Muscle layer of colon (tissue), 2 donors: ENCODE measurements around the gene STXBP5.

Source experiments
- H3K27ac ChIP-seq: one replicate; pipeline ENCODE4 v1.7.0; 2013; ENCODE audit warnings: low read depth, mild to moderate bottlenecking, low read length, moderate library complexity
- H3K27me3 ChIP-seq, 2 donors: one replicate each; pipeline ENCODE4 v1.7.0; 2013; ENCODE audit warnings: low read length in 2 of 2, mild to moderate bottlenecking in 2 of 2; ENCODE audit not compliant: insufficient read depth in 2 of 2, control insufficient read depth in 1 of 2
- H3K36me3 ChIP-seq: one replicate; pipeline ENCODE4 v1.7.0; 2013; ENCODE audit warnings: mild to moderate bottlenecking, low read length; ENCODE audit not compliant: insufficient read depth
- H3K4me1 ChIP-seq: one replicate; pipeline ENCODE4 v1.7.0; 2013; ENCODE audit warnings: mild to moderate bottlenecking, low read length; ENCODE audit not compliant: insufficient read depth
- H3K4me3 ChIP-seq, 2 donors: one replicate each; pipeline ENCODE4 v1.7.0; 2013; ENCODE audit warnings: low read length in 2 of 2, low read depth in 1 of 2, mild to moderate bottlenecking in 1 of 2, moderate library complexity in 1 of 2
- H3K9ac ChIP-seq: one replicate; pipeline ENCODE4 v1.7.0; 2013; ENCODE audit warnings: low read length
- H3K9me3 ChIP-seq: one replicate; pipeline ENCODE4 v1.7.0; 2013; ENCODE audit warnings: mild to moderate bottlenecking, low read length
- donor health status: abdominal sarcoma.
- donor health status: Adenocarcinoma of cecum.

The STXBP5 gene

DNA sequence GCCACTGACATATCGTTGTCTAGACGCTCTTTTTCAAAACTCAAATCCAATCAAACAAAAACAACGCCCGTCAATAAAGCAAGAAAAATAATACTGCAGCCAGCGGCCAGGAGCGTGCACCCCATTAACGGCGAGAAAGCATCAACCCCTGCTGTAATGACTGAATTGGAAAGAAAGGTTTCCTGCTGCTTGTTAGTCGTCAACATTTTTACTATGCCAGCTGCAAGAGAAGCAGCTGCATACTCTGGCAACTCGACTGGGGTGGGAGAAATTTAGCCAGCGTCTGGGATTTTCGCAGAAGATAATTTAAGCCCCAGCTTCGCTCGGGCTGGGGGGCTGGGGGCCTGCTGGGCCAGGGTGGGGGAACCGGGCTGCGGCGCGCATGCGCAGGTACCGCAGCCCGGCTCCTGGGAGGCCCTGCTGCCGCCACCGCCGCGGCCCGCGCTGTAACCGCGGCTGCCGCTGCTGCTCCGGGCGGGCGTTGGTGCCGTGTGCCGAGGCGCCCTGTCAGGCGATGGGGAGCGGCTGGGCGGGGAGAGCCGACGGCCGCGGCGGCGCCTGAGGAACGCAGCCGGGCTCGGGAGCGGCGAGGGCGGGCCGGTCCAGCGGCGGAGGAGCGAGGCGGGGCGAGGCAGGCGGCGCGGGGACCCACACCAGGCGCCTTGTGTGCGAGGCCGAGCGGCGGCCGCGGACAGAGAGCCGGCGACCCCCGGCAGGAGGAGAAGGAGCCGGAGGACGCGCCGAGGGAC lies 732 bp upstream of the STXBP5 start:
- Histone ChIP-seq H3K27ac (peak overlapping the region; percentile 84), H3K9ac (peak overlapping the region; percentile 88), H3K27me3 (no peaks in the 10 kb centered on the region), H3K4me3 (peak overlapping the region; percentile 87 to 93), H3K36me3 (no peaks in the 10 kb centered on the region), H3K4me1 (peaks cover 14% of the 10 kb centered on the region), H3K9me3 (no peaks in the 10 kb centered on the region)

DNA sequence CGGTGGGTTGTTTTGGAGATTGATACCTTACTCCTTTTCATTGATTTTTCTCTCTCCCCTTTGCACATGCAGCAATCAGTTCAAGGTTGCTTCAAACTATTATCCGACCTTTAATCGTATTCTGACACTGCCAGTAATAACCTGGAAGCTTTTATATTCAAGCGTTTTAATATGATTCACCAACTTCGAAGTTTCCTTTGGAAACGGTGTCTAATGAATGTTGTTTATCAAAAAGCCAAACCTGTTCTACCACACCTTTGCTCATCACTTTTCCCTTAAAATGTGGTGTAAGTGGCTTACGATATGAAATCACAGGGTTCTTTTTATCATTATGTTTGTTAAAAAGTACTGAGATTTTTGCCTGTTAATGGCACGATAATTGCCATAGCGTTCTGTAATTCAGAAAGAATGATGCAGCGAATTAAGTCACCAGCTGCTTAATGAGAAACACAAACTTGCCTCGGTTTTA lies 660 bp downstream of the STXBP5 start:
- Histone ChIP-seq H3K4me3 (peak overlapping the region; percentile 72 to 82), H3K9ac (peak overlapping the region; percentile 62), H3K9me3 (no peaks in the 10 kb centered on the region), H3K4me1 (peaks cover 14% of the 10 kb centered on the region), H3K27ac (peak overlapping the region; percentile 85), H3K27me3 (no peaks in the 10 kb centered on the region), H3K36me3 (no peaks in the 10 kb centered on the region)

- Histone ChIP-seq H3K4me3 (peak overlapping the region in 1 of 2 donors; percentile 24), H3K27ac (no peak overlapping the region), H3K4me1 (peaks cover 14% of the 10 kb centered on the region)
These were observed 1.7 kb downstream of the STXBP5 start for GRCh38 chr6:147205690-147206600.

GRCh38 chr6:147207351-147207750 lies 3.1 kb downstream of the STXBP5 start:
- Histone ChIP-seq H3K9me3 (no peaks in the 10 kb centered on the region), H3K9ac (no peak overlapping the region), H3K27ac (no peak overlapping the region), H3K4me3 (no peak overlapping the region), H3K27me3 (no peaks in the 10 kb centered on the region), H3K4me1 (peaks cover 14% of the 10 kb centered on the region), H3K36me3 (no peaks in the 10 kb centered on the region)

More at GRCh38 chr6:147205690-147206600, 1.7 kb downstream of the STXBP5 start:
- Histone ChIP-seq H3K36me3 (no peaks in the 10 kb centered on the region), H3K9ac (no peak overlapping the region), H3K27me3 (no peaks in the 10 kb centered on the region), H3K9me3 (no peaks in the 10 kb centered on the region)

GRCh38 chr6:147207837-147208754 lies 3.9 kb downstream of the STXBP5 start:
- H3K4me1 ChIP-seq, result peaks cover 14% of the 10 kb centered on the region
- no peaks in the 10 kb centered on the region for H3K27me3 ChIP-seq
- no peaks in the 10 kb centered on the region for H3K9me3 ChIP-seq
- H3K27ac ChIP-seq, result no peak overlapping the region
- no peaks in the 10 kb centered on the region for H3K36me3 ChIP-seq
- H3K9ac ChIP-seq, result no peak overlapping the region
- H3K4me3 ChIP-seq, result no peak overlapping the region

- Histone ChIP-seq H3K9me3 (no peaks in the 10 kb centered on the region), H3K27me3 (no peaks in the 10 kb centered on the region), H3K4me3 (no peak overlapping the region), H3K4me1 (peaks cover 13% of the 10 kb centered on the region), H3K36me3 (no peaks in the 10 kb centered on the region), H3K27ac (no peak overlapping the region), H3K9ac (no peak overlapping the region)
These were observed 5.7 kb downstream of the STXBP5 start for GRCh38 chr6:147209762-147210449.

DNA sequence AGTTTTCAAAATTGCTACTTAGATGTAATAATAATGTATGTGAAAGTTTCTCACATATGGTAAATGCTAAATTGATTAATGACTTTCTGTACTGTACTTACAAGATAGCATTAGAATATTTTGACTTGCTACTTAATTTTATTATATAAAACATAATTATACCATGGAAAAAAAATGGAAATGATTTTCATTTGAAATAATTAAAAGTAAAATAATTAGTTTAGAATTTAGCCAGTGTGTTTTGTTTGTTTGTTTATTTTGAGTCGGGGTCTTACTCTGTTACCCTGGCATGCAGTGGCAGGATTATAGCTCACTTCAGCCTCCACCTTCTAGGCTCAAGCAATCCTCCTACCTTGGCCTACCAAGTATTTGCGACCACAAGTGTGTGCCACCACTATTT lies 7.1 kb downstream of the STXBP5 start:
- Histone ChIP-seq H3K9ac (no peak overlapping the region), H3K27ac (no peak overlapping the region), H3K36me3 (no peaks in the 10 kb centered on the region), H3K27me3 (no peaks in the 10 kb centered on the region), H3K9me3 (no peaks in the 10 kb centered on the region), H3K4me3 (no peak overlapping the region), H3K4me1 (peaks cover 2% of the 10 kb centered on the region)

GRCh38 chr6:147211831-147212230 lies 7.6 kb downstream of the STXBP5 start:
- H3K4me3 ChIP-seq, result no peak overlapping the region
- H3K27ac ChIP-seq, result no peak overlapping the region
- H3K27me3 ChIP-seq, result no peaks in the 10 kb centered on the region
- no peaks in the 10 kb centered on the region for H3K4me1 ChIP-seq
- no peaks in the 10 kb centered on the region for H3K36me3 ChIP-seq
- H3K9ac ChIP-seq, result no peak overlapping the region
- H3K9me3 ChIP-seq, result no peaks in the 10 kb centered on the region

GRCh38 chr6:147212622-147213021 lies 8.4 kb downstream of the STXBP5 start:
- no peak overlapping the region for H3K27ac ChIP-seq
- no peak overlapping the region for H3K4me3 ChIP-seq

DNA sequence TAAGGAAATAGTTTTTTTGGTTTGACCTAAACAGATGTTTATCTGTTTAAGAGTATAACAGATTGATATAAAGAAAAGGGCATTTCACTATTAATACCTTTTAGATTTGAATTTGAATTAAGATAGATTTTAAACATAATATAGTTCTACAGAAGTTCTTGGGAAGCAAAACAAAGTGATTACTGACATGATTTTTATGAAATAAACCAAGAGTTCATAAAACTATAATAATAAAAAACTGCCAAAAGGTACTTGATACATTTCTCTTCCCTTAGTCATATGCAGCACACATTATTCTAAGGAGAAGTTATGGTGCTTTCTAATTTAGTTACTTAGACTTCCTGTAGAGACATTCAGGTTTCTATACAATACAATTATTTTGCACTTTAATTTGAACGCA lies 9.6 kb downstream of the STXBP5 start:
- no peak overlapping the region for H3K4me3 ChIP-seq
- H3K4me1 ChIP-seq, result no peaks in the 10 kb centered on the region
- H3K27me3 ChIP-seq, result no peaks in the 10 kb centered on the region
- H3K9me3 ChIP-seq, result no peaks in the 10 kb centered on the region
- H3K36me3 ChIP-seq, result no peaks in the 10 kb centered on the region
- H3K27ac ChIP-seq, result no peak overlapping the region
- no peak overlapping the region for H3K9ac ChIP-seq

More at GRCh38 chr6:147212622-147213021, 8.4 kb downstream of the STXBP5 start:
- Histone ChIP-seq H3K9ac (no peak overlapping the region), H3K9me3 (no peaks in the 10 kb centered on the region), H3K36me3 (no peaks in the 10 kb centered on the region), H3K27me3 (no peaks in the 10 kb centered on the region), H3K4me1 (no peaks in the 10 kb centered on the region)
